Lung (tissue), 12 donors: ENCODE measurements around the gene RTN1. TPM values are rescaled to one million over a fixed set of nuclear protein-coding genes. Genes with fewer than 3 reads are reported as not detected.

Source experiments
- ATAC-seq: fragments of 200-7000 bp; cut with Tn5 transposase; one replicate; pipeline ENCODE4 v1.9.1; 2020; ENCODE audit warnings: moderate number of reproducible peaks; ENCODE audit not compliant: insufficient read depth, low FRiP score
- DNase-seq, 3 donors: peaks; one replicate each; pipeline ENCODE4 v3.0.0-alpha.2; 2013 to 2017
- H3K27ac ChIP-seq, 2 donors: one replicate each; pipeline ENCODE4 v1.5.1; 2013; ENCODE audit warnings: mild to moderate bottlenecking in 2 of 2, moderate library complexity in 2 of 2, control low read depth in 1 of 2, inconsistent platforms in 1 of 2, low read depth in 1 of 2, low read length in 1 of 2
- H3K27me3 ChIP-seq, 3 donors: one replicate each; pipeline ENCODE4 v1.5.1; 2013; ENCODE audit warnings: low read length in 2 of 3; ENCODE audit not compliant: control insufficient read depth in 3 of 3, insufficient read depth in 3 of 3
- H3K36me3 ChIP-seq, 4 donors: one replicate each; pipeline ENCODE4 v1.5.1; 2013; ENCODE audit warnings: low read length in 4 of 4, mild to moderate bottlenecking in 1 of 4, moderate library complexity in 1 of 4; ENCODE audit not compliant: control insufficient read depth in 4 of 4, insufficient read depth in 4 of 4
- H3K4me1 ChIP-seq, 5 donors: one replicate each; pipeline ENCODE4 v1.5.1; 2013; ENCODE audit warnings: low read length in 5 of 5, mild to moderate bottlenecking in 2 of 5, moderate library complexity in 1 of 5; ENCODE audit not compliant: control insufficient read depth in 5 of 5, insufficient read depth in 5 of 5
- H3K4me3 ChIP-seq: one replicate; pipeline ENCODE4 v1.5.1; 2013; ENCODE audit warnings: mild to moderate bottlenecking, control low read depth, moderate library complexity
- H3K9ac ChIP-seq, 2 donors: one replicate each; pipeline ENCODE4 v1.5.1; 2013; ENCODE audit warnings: low read length in 2 of 2, control low read depth in 1 of 2; ENCODE audit not compliant: insufficient read depth in 1 of 2
- H3K9me3 ChIP-seq, 4 donors: one replicate each; pipeline ENCODE4 v1.5.1; 2013; ENCODE audit warnings: low read length in 3 of 4, mild to moderate bottlenecking in 1 of 4, moderate library complexity in 1 of 4; ENCODE audit not compliant: control insufficient read depth in 4 of 4, insufficient read depth in 3 of 4
- WGBS, 2 donors: extraction: QIAGEN DNeasy Blood & Tissue Kit; methylation state at CpG; one replicate each; pipeline ENCODE4 v1.1.7; 2013; 5-methylcytosine and 5-hydroxymethylcytosine counted together
- polyA plus RNA-seq, 2 donors: library from polyadenylated mRNA; stranded (reverse); fragments of 200-250 nt; gene quantifications; one replicate each; pipeline ENCODE4 v1.2.1, GENCODE V29; 2013
- total RNA-seq, 2 donors: library from RNA; depleted of rRNA in 1 of 2; stranded (reverse); fragments of >200 nt in 1 of 2; gene quantifications; one replicate each; pipeline ENCODE4 v1.2.1, GENCODE V29; 2014 to 2021
- TF ChIP-seq, protein P1 (sequence below): IDR thresholded peaks from 2 replicates; pipeline ENCODE4 v1.5.1; 2012; ENCODE audit warnings: mild to moderate bottlenecking; ENCODE audit errors: control extremely low read depth, extremely low read depth
- donor health status: control.
- donor health status: control.
- donor health status: Bipolar disorder and iron deficiency.
- donor health status: healthy.
- donor health status: DM: yes; HTN: yes; CAD: no.

RTN1 gene
- total and polyA plus RNA-seq, 4 donors = 2.4 to 9.0 (median 6.9) TPM

GRCh38 chr14:59845245-59845644 is 25.3 kb downstream of the RTN1 start:
- Histone ChIP-seq H3K27me3 (no peaks in the 10 kb centered on the region), H3K9me3 (no peaks in the 10 kb centered on the region), H3K36me3 (no peaks in the 10 kb centered on the region), H3K27ac (no peak overlapping the region), H3K4me3 (no peak overlapping the region), H3K4me1 (no peaks in the 10 kb centered on the region), H3K9ac (no peak overlapping the region)
- WGBS, 2 donors = 80 to 91% methylated on average over 3 of the region's 3 CpGs
- no peak for ATAC-seq
- TF ChIP-seq, protein P1, sequence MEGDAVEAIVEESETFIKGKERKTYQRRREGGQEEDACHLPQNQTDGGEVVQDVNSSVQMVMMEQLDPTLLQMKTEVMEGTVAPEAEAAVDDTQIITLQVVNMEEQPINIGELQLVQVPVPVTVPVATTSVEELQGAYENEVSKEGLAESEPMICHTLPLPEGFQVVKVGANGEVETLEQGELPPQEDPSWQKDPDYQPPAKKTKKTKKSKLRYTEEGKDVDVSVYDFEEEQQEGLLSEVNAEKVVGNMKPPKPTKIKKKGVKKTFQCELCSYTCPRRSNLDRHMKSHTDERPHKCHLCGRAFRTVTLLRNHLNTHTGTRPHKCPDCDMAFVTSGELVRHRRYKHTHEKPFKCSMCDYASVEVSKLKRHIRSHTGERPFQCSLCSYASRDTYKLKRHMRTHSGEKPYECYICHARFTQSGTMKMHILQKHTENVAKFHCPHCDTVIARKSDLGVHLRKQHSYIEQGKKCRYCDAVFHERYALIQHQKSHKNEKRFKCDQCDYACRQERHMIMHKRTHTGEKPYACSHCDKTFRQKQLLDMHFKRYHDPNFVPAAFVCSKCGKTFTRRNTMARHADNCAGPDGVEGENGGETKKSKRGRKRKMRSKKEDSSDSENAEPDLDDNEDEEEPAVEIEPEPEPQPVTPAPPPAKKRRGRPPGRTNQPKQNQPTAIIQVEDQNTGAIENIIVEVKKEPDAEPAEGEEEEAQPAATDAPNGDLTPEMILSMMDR = no peak
- no peak for DNase-seq

GRCh38 chr14:59844186-59844812 is 26.3 kb downstream of the RTN1 start:
- TF ChIP-seq, protein P1 = no peak
- no peaks in the 10 kb centered on the region for H3K27me3 ChIP-seq
- H3K4me1 ChIP-seq = no peaks in the 10 kb centered on the region
- DNase-seq (no peak), ATAC-seq (no peak)
- WGBS, 2 donors = 88 to 93% methylated on average over 8 of the region's 8 CpGs
- no peak overlapping the region for H3K9ac ChIP-seq
- H3K9me3 ChIP-seq = no peaks in the 10 kb centered on the region
- H3K36me3 ChIP-seq = no peaks in the 10 kb centered on the region
- no peak overlapping the region for H3K4me3 ChIP-seq
- H3K27ac ChIP-seq = no peak overlapping the region

DNA sequence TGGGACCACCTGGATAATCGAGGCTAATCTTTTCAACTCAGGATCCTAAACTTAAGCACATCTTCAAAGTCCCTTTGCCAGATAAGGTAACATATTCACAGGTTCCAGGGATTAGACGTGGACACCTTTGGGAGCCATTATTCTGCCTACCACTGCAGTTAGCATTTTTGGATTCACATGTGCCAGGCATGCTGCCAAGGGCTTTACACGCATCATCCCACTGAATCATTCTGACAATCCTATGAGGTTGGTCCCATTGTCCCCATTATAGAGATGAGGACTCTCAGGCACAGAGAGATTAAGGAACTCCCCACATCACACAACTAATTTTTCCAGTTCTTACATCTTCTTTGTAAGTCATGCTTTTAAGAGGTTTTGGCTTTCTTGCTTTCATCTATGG is 34.5 kb downstream of the RTN1 start:
- no peak for ATAC-seq
- Histone ChIP-seq H3K27me3 (no peaks in the 10 kb centered on the region), H3K9me3 (no peaks in the 10 kb centered on the region), H3K27ac (no peak overlapping the region), H3K4me1 (no peaks in the 10 kb centered on the region), H3K36me3 (no peaks in the 10 kb centered on the region), H3K4me3 (no peak overlapping the region), H3K9ac (no peak overlapping the region)
- 76 to 86% methylated on average over 3 of the region's 3 CpGs for WGBS, 2 donors
- TF ChIP-seq, protein P1 = no peak
- no peak for DNase-seq
